ENCODE data around the gene CTXN2. TPM values are rescaled to one million over a fixed set of nuclear protein-coding genes. Genes with fewer than 3 reads are reported as not detected.

Gene CTXN2
- total and polyA plus RNA-seq, 2 experiments from 2014 or later, result 0.10 TPM; not detected in 1

GRCh38 chr15:48186271-48186670 is 5.2 kb upstream of the CTXN2 start (continued):
- TF ChIP-seq NANOG (IDR thresholded peaks at IDR 0.05; ENCODE audit: borderline replicate concordance) (no peak), ZNF114 (CRISPR knock-in tag; IDR thresholded peaks at IDR 0.05) (no peak), JUNB (IDR thresholded peaks at IDR 0.05; ENCODE audit: unreplicated experiment) (no peak), STAT1 (IDR thresholded peaks at IDR 0.05; ENCODE audit: unreplicated experiment) (no peak), EZH2 (IDR thresholded peaks at IDR 0.05; ENCODE audit: low read depth, unreplicated experiment) (no peak)

GRCh38 chr15:48190932-48191573 is 412 bp upstream of the CTXN2 start:
- Histone ChIP-seq H4K20me1 (replicated peaks; ENCODE audit: insufficient read depth) (no peaks in the 10 kb centered on the region), H3K79me2 (replicated peaks; ENCODE audit: insufficient read depth) (no peaks in the 10 kb centered on the region), H3F3A (replicated peaks; ENCODE audit: low read depth) (no peaks in the 10 kb centered on the region), H3K36me3 (ENCODE audit: insufficient read depth) (no peaks in the 10 kb centered on the region), H3K4me2 (peak overlapping the region; percentile 75), H3K4me1 (ENCODE audit: insufficient read depth) (no peaks in the 10 kb centered on the region), H3K9me2 (ENCODE audit: insufficient read depth) (no peaks in the 10 kb centered on the region), H2AFZ (peak overlapping the region; percentile 81; the same call in 1 of the 2 replicates), H3K27me3 (ENCODE audit: insufficient read depth) (peaks cover 27% of the 10 kb centered on the region), H3K27ac (ENCODE audit: low read depth) (no peak overlapping the region), H3K4me3 (peak overlapping the region; percentile 69)
- Mint-ChIP-seq H3K9me3 (no peaks in the 10 kb centered on the region), H3K4me3 (peak overlapping the region; percentile 85), H3K27ac (no peak overlapping the region), H3K36me3 (ENCODE audit: low read depth) (no peaks in the 10 kb centered on the region), H3K4me1 (peaks cover 9% of the 10 kb centered on the region; the same call in 2 of the 3 replicates), H3K27me3 (ENCODE audit: insufficient read depth, low read depth, poor library complexity) (peaks cover 9% of the 10 kb centered on the region)
- peak; percentile 97 for ATAC-seq
- peak; percentile 95 for DNase-seq (ENCODE audit: low spot score)
- TF ChIP-seq POLR2AphosphoS5 (IDR thresholded peaks at IDR 0.05; ENCODE audit: low read depth), result no peak
- no peak for TF ChIP-seq JUNB (IDR thresholded peaks at IDR 0.05; ENCODE audit: unreplicated experiment)
- TF ChIP-seq, protein P1, sequence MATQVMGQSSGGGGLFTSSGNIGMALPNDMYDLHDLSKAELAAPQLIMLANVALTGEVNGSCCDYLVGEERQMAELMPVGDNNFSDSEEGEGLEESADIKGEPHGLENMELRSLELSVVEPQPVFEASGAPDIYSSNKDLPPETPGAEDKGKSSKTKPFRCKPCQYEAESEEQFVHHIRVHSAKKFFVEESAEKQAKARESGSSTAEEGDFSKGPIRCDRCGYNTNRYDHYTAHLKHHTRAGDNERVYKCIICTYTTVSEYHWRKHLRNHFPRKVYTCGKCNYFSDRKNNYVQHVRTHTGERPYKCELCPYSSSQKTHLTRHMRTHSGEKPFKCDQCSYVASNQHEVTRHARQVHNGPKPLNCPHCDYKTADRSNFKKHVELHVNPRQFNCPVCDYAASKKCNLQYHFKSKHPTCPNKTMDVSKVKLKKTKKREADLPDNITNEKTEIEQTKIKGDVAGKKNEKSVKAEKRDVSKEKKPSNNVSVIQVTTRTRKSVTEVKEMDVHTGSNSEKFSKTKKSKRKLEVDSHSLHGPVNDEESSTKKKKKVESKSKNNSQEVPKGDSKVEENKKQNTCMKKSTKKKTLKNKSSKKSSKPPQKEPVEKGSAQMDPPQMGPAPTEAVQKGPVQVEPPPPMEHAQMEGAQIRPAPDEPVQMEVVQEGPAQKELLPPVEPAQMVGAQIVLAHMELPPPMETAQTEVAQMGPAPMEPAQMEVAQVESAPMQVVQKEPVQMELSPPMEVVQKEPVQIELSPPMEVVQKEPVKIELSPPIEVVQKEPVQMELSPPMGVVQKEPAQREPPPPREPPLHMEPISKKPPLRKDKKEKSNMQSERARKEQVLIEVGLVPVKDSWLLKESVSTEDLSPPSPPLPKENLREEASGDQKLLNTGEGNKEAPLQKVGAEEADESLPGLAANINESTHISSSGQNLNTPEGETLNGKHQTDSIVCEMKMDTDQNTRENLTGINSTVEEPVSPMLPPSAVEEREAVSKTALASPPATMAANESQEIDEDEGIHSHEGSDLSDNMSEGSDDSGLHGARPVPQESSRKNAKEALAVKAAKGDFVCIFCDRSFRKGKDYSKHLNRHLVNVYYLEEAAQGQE (IDR thresholded peaks at IDR 0.05; ENCODE audit: unreplicated experiment), result peak; percentile 98
- TF ChIP-seq EZH2phosphoT487 (IDR thresholded peaks at IDR 0.05; ENCODE audit: unreplicated experiment), result no peak
- TF ChIP-seq STAT1 (IDR thresholded peaks at IDR 0.05; ENCODE audit: unreplicated experiment), result no peak
- TF ChIP-seq ZNF114 (CRISPR knock-in tag; IDR thresholded peaks at IDR 0.05), result no peak

DNA sequence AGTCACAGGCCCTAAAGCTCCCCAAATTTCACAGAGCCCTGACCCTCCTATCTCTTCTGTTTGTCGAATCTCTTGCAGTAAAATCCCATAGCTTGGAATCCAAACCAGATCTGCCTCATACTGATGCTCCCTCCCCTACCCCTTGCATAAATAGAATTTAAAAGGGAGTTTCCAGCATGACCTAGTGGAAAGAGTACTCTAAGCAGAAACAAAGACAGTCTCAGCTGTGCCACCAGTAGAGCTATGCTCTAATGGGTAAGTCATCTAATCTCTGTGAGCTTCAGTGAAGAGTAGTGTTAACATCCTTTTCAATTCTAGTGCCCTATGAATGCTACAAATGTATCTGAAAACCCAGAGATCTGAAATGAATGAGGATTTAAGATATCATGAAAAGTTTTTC is 10.6 kb downstream of the CTXN2 start:
- peaks cover 4% of the 10 kb centered on the region for H3K27me3 Mint-ChIP-seq (ENCODE audit: insufficient read depth, low read depth, poor library complexity)
- peaks cover 11% of the 10 kb centered on the region; the same call in 1 of the 2 replicates for H3K9me2 ChIP-seq (ENCODE audit: insufficient read depth)
- DNase-seq (ENCODE audit: low spot score), result peak; percentile 39
- H3K36me3 ChIP-seq (ENCODE audit: insufficient read depth), result no peaks in the 10 kb centered on the region
- H4K20me1 ChIP-seq (replicated peaks; ENCODE audit: insufficient read depth), result no peaks in the 10 kb centered on the region
- no peak overlapping the region for H3K4me3 ChIP-seq
- no peak overlapping the region for H3K4me2 ChIP-seq
- no peaks in the 10 kb centered on the region for H3K9me3 Mint-ChIP-seq
- no peak overlapping the region for H3K27ac Mint-ChIP-seq
- no peaks in the 10 kb centered on the region for H3K36me3 Mint-ChIP-seq (ENCODE audit: low read depth)
- H3K4me3 Mint-ChIP-seq, result no peak overlapping the region
- H3K27ac ChIP-seq (ENCODE audit: low read depth), result no peak overlapping the region
- TF ChIP-seq JUNB (IDR thresholded peaks at IDR 0.05; ENCODE audit: unreplicated experiment), result no peak
- TF ChIP-seq ETS1 (IDR thresholded peaks at IDR 0.05), result no peak
- no peak for TF ChIP-seq ZNF114 (CRISPR knock-in tag; IDR thresholded peaks at IDR 0.05)
- TF ChIP-seq ZNF331 (CRISPR knock-in tag; IDR thresholded peaks at IDR 0.05; ENCODE audit: low read depth), result no peak
- no peak for TF ChIP-seq POLR2AphosphoS5 (IDR thresholded peaks at IDR 0.05; ENCODE audit: low read depth)
- no peak for TF ChIP-seq NANOG (IDR thresholded peaks at IDR 0.05; ENCODE audit: borderline replicate concordance)
- TF ChIP-seq STAT1 (IDR thresholded peaks at IDR 0.05; ENCODE audit: unreplicated experiment), result no peak
- H3K79me2 ChIP-seq (replicated peaks; ENCODE audit: insufficient read depth), result no peaks in the 10 kb centered on the region
- H2AFZ ChIP-seq, result no peak overlapping the region
- H3K4me1 ChIP-seq (ENCODE audit: insufficient read depth), result peaks cover 11% of the 10 kb centered on the region; the same call in 1 of the 2 replicates
- peak; percentile 80 for ATAC-seq
- peaks cover 8% of the 10 kb centered on the region for H3K4me1 Mint-ChIP-seq
- H3F3A ChIP-seq (replicated peaks; ENCODE audit: low read depth), result no peaks in the 10 kb centered on the region
- no peaks in the 10 kb centered on the region for H3K27me3 ChIP-seq (ENCODE audit: insufficient read depth)

All from GM23338 (cell line).